AG09319 (cell line): ENCODE data around the gene IGFN1.

ENCODE experiments used
- DNase-seq: peaks from one replicate; pipeline ENCODE4 v3.0.0-alpha.2; 2010; ENCODE audit warnings: low read depth; ENCODE audit errors: extremely low read depth
- TF ChIP-seq, protein P1 (sequence below): IDR thresholded peaks from 2 replicates; pipeline ENCODE4 v1.5.1; 2011; ENCODE audit warnings: low read depth, mild to moderate bottlenecking, inconsistent platforms, low read length, moderate library complexity

The IGFN1 gene

GRCh38 chr1:201190624-201191051, at the start of gene IGFN1:
Gene IGFN1, plus strand, starts transcription at chr1:201190824. Its CDS starts 2,470 bp downstream, at chr1:201193294.
- TF ChIP-seq, protein P1, sequence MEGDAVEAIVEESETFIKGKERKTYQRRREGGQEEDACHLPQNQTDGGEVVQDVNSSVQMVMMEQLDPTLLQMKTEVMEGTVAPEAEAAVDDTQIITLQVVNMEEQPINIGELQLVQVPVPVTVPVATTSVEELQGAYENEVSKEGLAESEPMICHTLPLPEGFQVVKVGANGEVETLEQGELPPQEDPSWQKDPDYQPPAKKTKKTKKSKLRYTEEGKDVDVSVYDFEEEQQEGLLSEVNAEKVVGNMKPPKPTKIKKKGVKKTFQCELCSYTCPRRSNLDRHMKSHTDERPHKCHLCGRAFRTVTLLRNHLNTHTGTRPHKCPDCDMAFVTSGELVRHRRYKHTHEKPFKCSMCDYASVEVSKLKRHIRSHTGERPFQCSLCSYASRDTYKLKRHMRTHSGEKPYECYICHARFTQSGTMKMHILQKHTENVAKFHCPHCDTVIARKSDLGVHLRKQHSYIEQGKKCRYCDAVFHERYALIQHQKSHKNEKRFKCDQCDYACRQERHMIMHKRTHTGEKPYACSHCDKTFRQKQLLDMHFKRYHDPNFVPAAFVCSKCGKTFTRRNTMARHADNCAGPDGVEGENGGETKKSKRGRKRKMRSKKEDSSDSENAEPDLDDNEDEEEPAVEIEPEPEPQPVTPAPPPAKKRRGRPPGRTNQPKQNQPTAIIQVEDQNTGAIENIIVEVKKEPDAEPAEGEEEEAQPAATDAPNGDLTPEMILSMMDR = no peak
- DNase-seq = no peak

DNA sequence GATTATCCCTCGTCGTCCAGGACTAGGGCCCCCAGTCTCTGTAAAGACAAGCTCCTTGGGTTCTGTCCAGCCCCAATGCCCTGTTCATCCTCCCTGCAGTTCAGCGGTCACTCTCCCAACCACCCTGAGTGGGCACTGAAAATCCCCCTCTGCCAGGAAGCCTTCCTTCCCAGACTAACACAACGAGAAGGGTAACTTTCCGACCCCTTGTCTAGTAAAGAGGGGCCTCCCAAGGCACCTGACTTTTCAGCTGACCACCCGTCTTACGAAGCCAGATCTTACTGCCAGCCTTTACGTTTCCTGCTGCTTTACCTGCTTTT, 49.7 kb upstream of the IGFN1 start:
- TF ChIP-seq, protein P1 = no peak
- no peak for DNase-seq

GRCh38 chr1:201141418-201141817, 49.2 kb upstream of the IGFN1 start:
- TF ChIP-seq, protein P1 = no peak
- no peak for DNase-seq

DNA sequence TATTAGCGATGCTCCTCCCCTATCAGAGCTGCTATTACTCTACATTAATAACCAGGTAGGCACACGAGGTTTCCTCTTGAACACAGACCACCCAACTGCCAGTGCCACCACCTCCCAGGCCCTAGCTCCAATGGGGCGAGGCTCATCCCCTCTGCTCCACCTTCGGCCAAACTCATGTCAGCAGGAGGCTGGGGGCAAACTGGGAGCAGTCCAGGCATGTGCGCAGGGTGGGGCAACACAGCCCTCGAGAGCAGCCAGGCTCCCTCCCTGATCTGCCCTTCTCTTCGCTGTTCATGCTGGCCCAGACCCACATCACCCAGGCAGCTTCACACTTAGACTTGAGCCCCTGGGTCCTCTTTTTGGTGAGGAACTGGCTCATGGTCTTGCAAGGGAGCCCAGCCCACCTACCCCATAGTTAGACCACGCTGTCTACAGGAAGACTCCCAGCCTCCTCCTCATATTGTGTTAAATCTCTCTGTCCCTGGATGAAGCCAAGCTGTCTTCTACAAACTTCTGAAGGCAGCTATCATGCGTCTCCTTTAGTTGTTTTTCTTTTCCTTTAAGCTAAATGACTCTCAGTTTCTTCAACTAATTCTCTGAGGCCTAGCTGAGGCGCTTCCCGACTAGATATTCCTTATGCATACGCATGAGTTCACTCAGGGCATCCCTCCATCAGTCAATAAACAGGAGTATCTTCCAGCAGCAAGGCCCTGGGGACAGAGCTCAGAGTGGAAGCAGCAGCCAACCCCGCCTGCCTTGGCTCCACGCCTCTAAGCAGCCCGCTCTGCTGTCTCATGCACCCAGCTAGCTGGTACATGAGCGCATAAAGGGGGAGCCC, 48.4 kb upstream of the IGFN1 start:
- no peak for DNase-seq
- TF ChIP-seq, protein P1 = no peak

DNA sequence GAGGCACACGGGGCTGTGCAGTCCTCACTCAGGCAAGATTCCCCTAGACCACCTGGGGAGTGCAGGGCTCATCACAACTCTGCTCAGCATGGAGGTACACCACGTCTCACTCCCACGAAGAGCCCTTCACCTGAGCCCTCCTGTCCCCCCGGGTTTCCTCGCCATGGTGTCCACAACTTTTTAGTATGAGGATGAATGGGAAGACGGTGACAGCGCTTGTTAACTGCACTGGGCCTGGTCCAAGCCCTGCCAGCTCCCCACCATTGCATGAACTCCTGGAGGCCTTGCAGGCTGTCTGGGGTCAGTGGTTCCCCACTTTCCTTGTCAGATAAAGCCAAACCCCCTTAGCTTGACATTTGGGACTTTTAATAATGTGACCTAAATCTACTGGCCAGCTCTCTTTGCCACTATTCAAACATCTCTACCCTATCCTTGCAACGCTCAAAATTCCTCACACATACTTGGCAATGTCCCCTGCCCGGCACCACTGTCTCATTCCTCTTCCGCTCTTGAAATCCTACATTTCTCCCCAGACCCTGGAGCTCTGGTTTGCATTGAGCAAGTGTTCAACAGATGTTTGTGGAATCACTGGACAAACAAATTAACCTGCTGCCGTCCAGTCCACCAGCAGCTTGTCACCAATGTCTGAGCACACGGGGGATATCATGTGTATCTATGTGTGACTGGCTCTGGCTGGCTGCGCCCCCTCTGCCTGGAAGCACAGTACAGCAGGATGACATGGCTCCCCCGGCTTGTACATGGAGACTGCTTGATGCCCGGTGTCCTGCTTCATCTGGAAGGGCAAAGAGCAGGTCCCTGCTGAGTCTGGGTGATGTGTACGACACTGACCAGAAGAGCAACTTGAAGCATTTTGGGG, 47.5 kb upstream of the IGFN1 start:
- TF ChIP-seq, protein P1 = no peak

GRCh38 chr1:201143726-201144635, 46.6 kb upstream of the IGFN1 start:
- TF ChIP-seq, protein P1 = no peak
- DNase-seq = no peak

More for the DNA sequence above, 47.5 kb upstream of the IGFN1 start:
- no peak for DNase-seq
